Brain microvascular endothelial cell (primary cell): Measurements from ENCODE around the gene TEFM.
A peak's percentile ranks its signal among the peaks of the same experiment; 100 is the strongest.

Experiments
- DNase-seq: peaks from one replicate; pipeline ENCODE4 v3.0.0-alpha.2; 2020
- H3K27ac ChIP-seq: fragments of 250-450 bp; sonication (Bioruptor Pico); 2 replicates; pipeline ENCODE4 v1.5.1; 2020; ENCODE audit warnings: mild to moderate bottlenecking, moderate library complexity
- H3K27me3 ChIP-seq: fragments of 250-450 bp; sonication (Bioruptor Pico); replicated peaks from 2 replicates; pipeline ENCODE4 v1.5.1; 2020; ENCODE audit warnings: mild to moderate bottlenecking
- H3K36me3 ChIP-seq: fragments of 250-450 bp; sonication (Bioruptor Pico); replicated peaks from 2 replicates; pipeline ENCODE4 v1.5.1; 2020; ENCODE audit warnings: mild to moderate bottlenecking
- H3K4me3 ChIP-seq: 2 replicates; pipeline ENCODE4 v1.5.1; 2011; ENCODE audit warnings: low read depth, mild to moderate bottlenecking, control low read depth, low read length, moderate library complexity
- CTCF ChIP-seq: IDR thresholded peaks from 2 replicates; pipeline ENCODE4 v1.5.1; 2011; ENCODE audit warnings: low read depth, mild to moderate bottlenecking, moderate library complexity, low read length, control low read depth, inconsistent platforms; ENCODE audit errors: missing control alignments
- in situ Hi-C: cut with HindIII; loops from 2 replicates; pipeline ENCODE4 v1.10.0; 2017; ENCODE audit warnings: low sequenced_read_pairs, low pct_ligation_motif_present

TEFM gene

DNA sequence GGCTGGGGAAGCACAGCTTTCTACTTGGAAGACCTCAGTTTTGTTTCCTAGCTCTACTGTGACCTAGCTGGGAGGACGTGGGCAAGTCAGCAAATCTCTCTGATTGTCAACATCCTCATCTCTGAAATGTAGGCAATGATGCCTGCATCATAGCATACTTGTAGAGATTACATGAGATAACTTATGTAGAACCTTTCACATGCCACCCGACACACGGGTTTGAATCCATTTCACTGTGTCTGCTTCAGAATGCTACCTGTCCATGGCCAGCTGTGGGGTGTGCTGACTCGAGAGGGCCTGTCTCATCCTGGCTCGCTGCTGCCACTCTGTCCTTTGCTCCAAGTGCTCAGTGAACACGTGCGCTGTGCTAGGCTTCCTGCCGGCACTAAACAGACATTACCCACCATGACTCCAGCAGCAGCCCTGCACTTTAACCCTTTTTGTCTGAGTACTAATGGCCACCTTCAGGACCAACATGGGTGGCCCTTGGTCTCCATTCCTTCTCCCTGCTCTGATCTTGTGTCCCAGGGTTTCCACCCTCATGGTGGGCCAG is 23.1 kb upstream of the TEFM start:
- DNase-seq, result no peak
- in situ Hi-C loops, result no loop called here
- Histone ChIP-seq H3K4me3 (no peak overlapping the region), H3K27ac (no peak overlapping the region), H3K36me3 (no peaks in the 10 kb centered on the region), H3K27me3 (no peaks in the 10 kb centered on the region)
- no peak for TF ChIP-seq CTCF

GRCh38 chr17:30928584-30928983 is 22.5 kb upstream of the TEFM start:
- Histone ChIP-seq H3K27ac (no peak overlapping the region), H3K27me3 (no peaks in the 10 kb centered on the region), H3K36me3 (no peaks in the 10 kb centered on the region), H3K4me3 (no peak overlapping the region)
- in situ Hi-C loops, result no loop called here
- no peak for DNase-seq
- TF ChIP-seq CTCF, result no peak

- no peak for DNase-seq
- no peak overlapping the region for H3K4me3 ChIP-seq
- in situ Hi-C loops, result no loop called here
- no peaks in the 10 kb centered on the region for H3K27me3 ChIP-seq
- no peak for TF ChIP-seq CTCF
- H3K27ac ChIP-seq, result no peak overlapping the region
- no peaks in the 10 kb centered on the region for H3K36me3 ChIP-seq
Observed at GRCh38 chr17:30927756-30928155, 21.7 kb upstream of the TEFM start.

- TF ChIP-seq CTCF, result no peak
- peaks cover 4% of the 10 kb centered on the region for H3K27me3 ChIP-seq
- in situ Hi-C loops, result no loop called here
- DNase-seq, result no peak
- no peak overlapping the region for H3K4me3 ChIP-seq
- no peaks in the 10 kb centered on the region for H3K36me3 ChIP-seq
- H3K27ac ChIP-seq, result no peak overlapping the region
Observed at GRCh38 chr17:30926516-30926915, 20.5 kb upstream of the TEFM start.

- no peak overlapping the region for H3K27ac ChIP-seq
- peaks cover 4% of the 10 kb centered on the region for H3K27me3 ChIP-seq
- no peak for DNase-seq
- TF ChIP-seq CTCF, result no peak
- in situ Hi-C loops, result no loop called here
- no peaks in the 10 kb centered on the region for H3K36me3 ChIP-seq
- no peak overlapping the region for H3K4me3 ChIP-seq
Observed at GRCh38 chr17:30924341-30924740, 18.3 kb upstream of the TEFM start.

DNA sequence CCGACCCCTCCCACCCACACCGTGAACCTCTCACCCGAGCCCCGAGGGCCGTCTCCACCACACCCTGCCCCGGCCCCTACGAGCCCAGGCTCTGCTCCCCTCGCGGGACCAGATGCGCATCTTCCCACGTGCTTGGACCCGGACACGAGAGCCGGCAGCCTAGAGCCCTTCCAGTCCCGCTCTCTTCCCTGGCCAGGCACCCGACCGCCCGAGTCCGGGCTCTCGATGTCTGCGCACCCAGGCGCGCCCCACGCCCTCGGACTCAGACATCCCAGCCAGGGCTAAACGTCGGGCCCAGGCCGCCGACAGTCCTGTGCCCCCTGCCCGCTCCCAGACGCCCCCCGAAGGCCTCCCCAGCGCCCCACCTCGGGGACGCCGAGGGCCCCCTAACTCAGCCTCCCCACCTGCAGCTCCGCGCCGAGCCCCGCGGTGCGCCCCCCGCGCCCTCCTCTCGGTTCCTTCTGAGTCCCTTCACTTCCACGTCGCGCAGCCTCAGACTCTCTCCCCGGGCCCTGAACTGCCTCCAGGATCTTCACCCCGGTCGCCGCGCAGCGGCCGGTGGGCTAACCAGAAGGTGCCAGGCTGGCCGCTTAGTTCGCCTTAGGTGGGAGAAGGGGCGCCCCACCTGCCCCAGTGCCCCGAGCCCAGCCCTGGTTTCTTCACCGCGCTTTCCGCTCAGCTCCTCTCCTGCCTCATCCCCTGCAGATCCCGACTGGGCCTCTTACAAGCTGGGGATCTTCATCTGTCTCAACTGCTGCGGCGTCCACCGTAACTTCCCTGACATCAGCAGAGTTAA is 16.4 kb upstream of the TEFM start:
- no peak for TF ChIP-seq CTCF
- DNase-seq, result no peak
- no peaks in the 10 kb centered on the region for H3K36me3 ChIP-seq
- no peak overlapping the region for H3K27ac ChIP-seq
- H3K4me3 ChIP-seq, result peak overlapping the region; percentile 42
- peaks cover 4% of the 10 kb centered on the region for H3K27me3 ChIP-seq
- in situ Hi-C loops, result no loop called here
